WTC11 (cell line): ENCODE data around the gene STK39.

Experiments used
- E2F1 ChIP-seq: sonication (generic); formaldehyde crosslinking; IDR thresholded peaks from 2 replicates; pipeline ENCODE4 v1.8.0; 2022; ENCODE audit warnings: mild to moderate bottlenecking, missing genetic modification reagents
- MAX ChIP-seq: sonication (generic); formaldehyde crosslinking; IDR thresholded peaks from 2 replicates; pipeline ENCODE4 v1.8.0; 2022; ENCODE audit warnings: mild to moderate bottlenecking, missing genetic modification reagents
- NR2C2 ChIP-seq: sonication (generic); formaldehyde crosslinking; IDR thresholded peaks from 2 replicates; pipeline ENCODE4 v1.8.0; 2022; ENCODE audit warnings: mild to moderate bottlenecking, missing genetic modification reagents
- PRRX2 ChIP-seq: fragments of 250-450 bp; sonication (Bioruptor Pico); IDR thresholded peaks from 2 replicates; pipeline ENCODE4 v1.8.0; 2021; ENCODE audit warnings: mild to moderate bottlenecking
- TCF7 ChIP-seq: sonication (generic); formaldehyde crosslinking; IDR thresholded peaks from 2 replicates; pipeline ENCODE4 v1.8.0; 2022; ENCODE audit warnings: mild to moderate bottlenecking, low read depth, missing genetic modification reagents, moderate library complexity
- TEAD4 ChIP-seq: sonication (generic); formaldehyde crosslinking; IDR thresholded peaks from 2 replicates; pipeline ENCODE4 v1.8.0; 2022; ENCODE audit warnings: mild to moderate bottlenecking, missing genetic modification reagents
- USF2 ChIP-seq: sonication (generic); formaldehyde crosslinking; IDR thresholded peaks from 2 replicates; pipeline ENCODE4 v1.8.1; 2023; ENCODE audit warnings: mild to moderate bottlenecking, missing genetic modification reagents, moderate library complexity
- ZBTB43 ChIP-seq: sonication (generic); formaldehyde crosslinking; IDR thresholded peaks from 2 replicates; pipeline ENCODE4 v1.8.1; 2023; ENCODE audit warnings: mild to moderate bottlenecking, missing genetic modification reagents
- ZNF121 ChIP-seq: sonication (generic); formaldehyde crosslinking; IDR thresholded peaks from 2 replicates; pipeline ENCODE4 v1.8.0; 2023; ENCODE audit warnings: missing genetic modification reagents
- ZNF232 ChIP-seq: sonication (generic); formaldehyde crosslinking; IDR thresholded peaks from 2 replicates; pipeline ENCODE4 v1.8.0; 2022; ENCODE audit warnings: mild to moderate bottlenecking, missing genetic modification reagents
- ZNF671 ChIP-seq: fragments of 250-450 bp; sonication (Bioruptor Pico); IDR thresholded peaks from 2 replicates; pipeline ENCODE4 v1.8.0; 2021; ENCODE audit warnings: mild to moderate bottlenecking
- TF ChIP-seq, protein P1 (sequence below): fragments of 200-600 bp; IDR thresholded peaks from 2 replicates; pipeline ENCODE4 v1.8.0; 2022; ENCODE audit warnings: antibody characterized with exemption

- no peak for TF ChIP-seq ZNF121 (CRISPR knock-in tag)
- no peak for TF ChIP-seq USF2 (CRISPR knock-in tag)
- no peak for TF ChIP-seq ZNF232
- TF ChIP-seq, protein P1, sequence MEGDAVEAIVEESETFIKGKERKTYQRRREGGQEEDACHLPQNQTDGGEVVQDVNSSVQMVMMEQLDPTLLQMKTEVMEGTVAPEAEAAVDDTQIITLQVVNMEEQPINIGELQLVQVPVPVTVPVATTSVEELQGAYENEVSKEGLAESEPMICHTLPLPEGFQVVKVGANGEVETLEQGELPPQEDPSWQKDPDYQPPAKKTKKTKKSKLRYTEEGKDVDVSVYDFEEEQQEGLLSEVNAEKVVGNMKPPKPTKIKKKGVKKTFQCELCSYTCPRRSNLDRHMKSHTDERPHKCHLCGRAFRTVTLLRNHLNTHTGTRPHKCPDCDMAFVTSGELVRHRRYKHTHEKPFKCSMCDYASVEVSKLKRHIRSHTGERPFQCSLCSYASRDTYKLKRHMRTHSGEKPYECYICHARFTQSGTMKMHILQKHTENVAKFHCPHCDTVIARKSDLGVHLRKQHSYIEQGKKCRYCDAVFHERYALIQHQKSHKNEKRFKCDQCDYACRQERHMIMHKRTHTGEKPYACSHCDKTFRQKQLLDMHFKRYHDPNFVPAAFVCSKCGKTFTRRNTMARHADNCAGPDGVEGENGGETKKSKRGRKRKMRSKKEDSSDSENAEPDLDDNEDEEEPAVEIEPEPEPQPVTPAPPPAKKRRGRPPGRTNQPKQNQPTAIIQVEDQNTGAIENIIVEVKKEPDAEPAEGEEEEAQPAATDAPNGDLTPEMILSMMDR: no peak
- no peak for TF ChIP-seq TEAD4 (CRISPR knock-in tag)
- TF ChIP-seq ZNF671 (CRISPR knock-in tag): no peak
- TF ChIP-seq NR2C2 (CRISPR knock-in tag): no peak
- TF ChIP-seq TCF7 (CRISPR knock-in tag): no peak
- TF ChIP-seq E2F1: no peak
- TF ChIP-seq PRRX2 (CRISPR knock-in tag): no peak
- no peak for TF ChIP-seq MAX (CRISPR knock-in tag)
- TF ChIP-seq ZBTB43 (CRISPR knock-in tag): no peak
Observed at GRCh38 chr2:168047091-168047690, 200.2 kb downstream of the STK39 start.
